PC-9 (cell line): ENCODE results near the gene BPTF. TPM values are rescaled to one million over a fixed set of nuclear protein-coding genes. Genes with fewer than 3 reads are reported as not detected.
"Not testable (repeated sequence)": the region's sequence is repeated elsewhere in the genome, so short reads cannot be mapped to it uniquely, and the experiment has no call there.

Experiments
- BruUV-seq: library from RNA; stranded (reverse); fragments of 400-500 nt; replicated peaks from 2 replicates; lab custom pipeline; 2021; lab: Mats Ljungman, UMichigan
- CTCF ChIA-PET: fragments of 300-600 bp; sonication (Branson Sonifier 250); formaldehyde crosslinking; loops from one replicate; lab custom pipeline; 2022; ENCODE audit warnings: antibody characterized with exemption; lab: Charles Lee
- POLR2A ChIA-PET: fragments of 300-600 bp; sonication (Branson Sonifier 250); formaldehyde crosslinking; loops from one replicate; lab custom pipeline; 2022; ENCODE audit warnings: antibody characterized with exemption; ENCODE audit not compliant: unreplicated experiment; lab: Charles Lee
- DNase-seq, 2 experiments: peaks; one replicate each; pipeline versions ENCODE4 v3.0.0 to v3.0.0-alpha.2; 2015 to 2022; ENCODE audit warnings: mixed read lengths in 1 of 2
- H2AFZ ChIP-seq: fragments of 200-600 bp; sonication (generic); 2 replicates; pipeline ENCODE4 v1.8.1; 2017; ENCODE audit warnings: antibody characterized with exemption
- H3F3A ChIP-seq: fragments of 200-600 bp; sonication (generic); 2 replicates; pipeline ENCODE4 v1.8.1; 2017; ENCODE audit warnings: antibody characterized with exemption, mild to moderate bottlenecking, low read depth; ENCODE audit not compliant: insufficient read depth
- H3K27ac ChIP-seq: fragments of 200-600 bp; sonication (generic); 2 replicates; pipeline ENCODE4 v1.6.1; 2016; ENCODE audit warnings: mixed run types
- H3K27me3 ChIP-seq: fragments of 200-600 bp; sonication (generic); 2 replicates; pipeline ENCODE4 v1.6.1; 2016; ENCODE audit warnings: low read depth, mixed run types; ENCODE audit not compliant: insufficient read depth
- H3K36me3 ChIP-seq: fragments of 200-600 bp; sonication (generic); 2 replicates; pipeline ENCODE4 v1.6.1; 2016; ENCODE audit warnings: low read depth, mixed run types
- H3K4me1 ChIP-seq: fragments of 200-600 bp; sonication (generic); replicated peaks from 2 replicates; pipeline ENCODE4 v1.6.1; 2016; ENCODE audit warnings: mixed run types; ENCODE audit not compliant: insufficient read depth
- H3K4me2 ChIP-seq: fragments of 200-600 bp; sonication (generic); 2 replicates; pipeline ENCODE4 v1.6.1; 2017; ENCODE audit warnings: mixed run types
- H3K4me3 ChIP-seq: fragments of 200-600 bp; sonication (generic); 2 replicates; pipeline ENCODE4 v1.6.1; 2016; ENCODE audit warnings: mixed run types
- H3K79me2 ChIP-seq: fragments of 200-600 bp; sonication (generic); 2 replicates; pipeline ENCODE4 v1.6.1; 2017; ENCODE audit warnings: low read depth, mixed run types
- H3K9me2 ChIP-seq: fragments of 200-600 bp; sonication (generic); 2 replicates; pipeline ENCODE4 v1.8.1; 2017; ENCODE audit warnings: mild to moderate bottlenecking; ENCODE audit not compliant: insufficient read depth
- H3K9me3 ChIP-seq: fragments of 200-600 bp; sonication (generic); 2 replicates; pipeline ENCODE4 v1.8.1; 2016; ENCODE audit warnings: low read depth; ENCODE audit not compliant: insufficient read depth
- H4K20me1 ChIP-seq: fragments of 200-600 bp; sonication (generic); 2 replicates; pipeline ENCODE4 v1.8.1; 2017; ENCODE audit not compliant: insufficient read depth
- CTCF ChIP-seq: fragments of 200-600 bp; sonication (generic); conservative IDR thresholded peaks from 2 replicates; pipeline ENCODE4 v1.6.1; 2017; ENCODE audit warnings: mixed run types, antibody characterized with exemption, mild to moderate bottlenecking, moderate library complexity
- EZH2 ChIP-seq: fragments of 200-600 bp; sonication (generic); IDR thresholded peaks from 2 replicates; pipeline ENCODE4 v1.8.0; 2017; ENCODE audit warnings: antibody characterized with exemption, low read depth
- intact Hi-C: fragments of 100-400 bp; cut with micrococcal nuclease; formaldehyde crosslinking; loops from one replicate; pipeline ENCODE4 v1.10.0; 2022; ENCODE audit not compliant: unreplicated experiment
- total RNA-seq: library from RNA; stranded (reverse); gene quantifications from 2 replicates; pipeline ENCODE4 v1.2.3, GENCODE V29; 2021

Gene BPTF
- total RNA-seq, 1 experiment from 2014 or later: 95.6 TPM

GRCh38 chr17:68015081-68015723, 189.9 kb downstream of the BPTF start:
- no peaks in the 10 kb centered on the region for H3K36me3 ChIP-seq
- H2AFZ ChIP-seq: no peak overlapping the region
- CTCF ChIA-PET: no interaction called here
- POLR2A ChIA-PET: interaction anchor here (0.7 kb wide), 1 partner anchor 219 kb away, joined by 11 read pairs; no protein-coding TSS in a partner anchor
- TF ChIP-seq CTCF (no peak), EZH2 (no peak)
- no peak for DNase-seq
- H4K20me1 ChIP-seq: no peaks in the 10 kb centered on the region
- no peaks in the 10 kb centered on the region for H3K9me2 ChIP-seq
- H3K79me2 ChIP-seq: no peaks in the 10 kb centered on the region
- peaks cover 6% of the 10 kb centered on the region for H3K4me1 ChIP-seq
- H3K9me3 ChIP-seq: no peaks in the 10 kb centered on the region
- no peaks in the 10 kb centered on the region for H3K27me3 ChIP-seq
- H3F3A ChIP-seq: peaks cover 24% of the 10 kb centered on the region
- intact Hi-C loops: no loop called here
- no peak overlapping the region for H3K27ac ChIP-seq
- BruUV-seq: no TSS peak
- no peak overlapping the region for H3K4me2 ChIP-seq
- no peak overlapping the region for H3K4me3 ChIP-seq

GRCh38 chr17:68016838-68017237, 191.5 kb downstream of the BPTF start:
- no peaks in the 10 kb centered on the region for H3K27me3 ChIP-seq
- peaks cover 25% of the 10 kb centered on the region for H3F3A ChIP-seq
- BruUV-seq: no TSS peak
- ChIA-PET CTCF (no interaction called here), POLR2A (no interaction called here)
- H3K79me2 ChIP-seq: no peaks in the 10 kb centered on the region
- H3K9me3 ChIP-seq: no peaks in the 10 kb centered on the region
- no peak overlapping the region for H3K4me3 ChIP-seq
- peaks cover 13% of the 10 kb centered on the region for H3K4me1 ChIP-seq
- H3K36me3 ChIP-seq: no peaks in the 10 kb centered on the region
- no peaks in the 10 kb centered on the region for H3K9me2 ChIP-seq
- DNase-seq: no peak
- no peak overlapping the region for H2AFZ ChIP-seq
- no peaks in the 10 kb centered on the region for H4K20me1 ChIP-seq
- TF ChIP-seq EZH2 (no peak), CTCF (no peak)
- intact Hi-C loops: no loop called here
- no peak overlapping the region for H3K4me2 ChIP-seq
- H3K27ac ChIP-seq: no peak overlapping the region

- H3K9me3 ChIP-seq, BruUV-seq, H4K20me1 ChIP-seq, POLR2A ChIA-PET, H3K79me2 ChIP-seq, H3K27me3 ChIP-seq, H3K4me3 ChIP-seq, H2AFZ ChIP-seq, H3K36me3 ChIP-seq, H3K27ac ChIP-seq, DNase-seq, H3K9me2 ChIP-seq, CTCF ChIA-PET: not testable (repeated sequence)
- Histone ChIP-seq H3K4me2 (0 out of 2 replicates have a peak overlapping the region, but pooled peaks have one; percentile 54), H3K4me1 (peaks cover 13% of the 10 kb centered on the region), H3F3A (peaks cover 25% of the 10 kb centered on the region)
- intact Hi-C loops: loop anchor here (2.0 kb wide), 1 partner anchor 24 kb away; no protein-coding TSS in a partner anchor
These were observed 193.2 kb downstream of the BPTF start for GRCh38 chr17:68018493-68018892.
